Measurements from ENCODE around the gene DLGAP3.

DNA sequence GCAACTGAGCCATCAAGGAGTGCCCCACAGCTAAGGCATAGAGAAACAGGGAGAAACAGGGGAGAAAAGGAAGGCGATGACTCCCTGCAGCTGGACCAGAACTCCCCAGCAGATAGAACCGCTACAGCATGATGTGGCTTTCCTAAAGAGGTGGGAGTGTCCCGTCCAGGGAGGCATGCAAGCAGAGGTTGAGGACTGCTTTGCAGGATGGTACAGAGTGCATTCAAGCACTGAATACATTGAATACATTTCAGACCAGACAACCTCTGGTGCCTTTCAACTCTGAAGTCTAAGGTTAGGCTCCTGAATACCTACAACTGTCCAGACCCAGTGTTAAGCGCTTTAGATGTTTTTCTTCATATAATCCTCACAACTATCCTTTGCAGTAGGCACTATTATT, 13.3 kb downstream of the DLGAP3 start:
- TF ChIP-seq, protein P1, sequence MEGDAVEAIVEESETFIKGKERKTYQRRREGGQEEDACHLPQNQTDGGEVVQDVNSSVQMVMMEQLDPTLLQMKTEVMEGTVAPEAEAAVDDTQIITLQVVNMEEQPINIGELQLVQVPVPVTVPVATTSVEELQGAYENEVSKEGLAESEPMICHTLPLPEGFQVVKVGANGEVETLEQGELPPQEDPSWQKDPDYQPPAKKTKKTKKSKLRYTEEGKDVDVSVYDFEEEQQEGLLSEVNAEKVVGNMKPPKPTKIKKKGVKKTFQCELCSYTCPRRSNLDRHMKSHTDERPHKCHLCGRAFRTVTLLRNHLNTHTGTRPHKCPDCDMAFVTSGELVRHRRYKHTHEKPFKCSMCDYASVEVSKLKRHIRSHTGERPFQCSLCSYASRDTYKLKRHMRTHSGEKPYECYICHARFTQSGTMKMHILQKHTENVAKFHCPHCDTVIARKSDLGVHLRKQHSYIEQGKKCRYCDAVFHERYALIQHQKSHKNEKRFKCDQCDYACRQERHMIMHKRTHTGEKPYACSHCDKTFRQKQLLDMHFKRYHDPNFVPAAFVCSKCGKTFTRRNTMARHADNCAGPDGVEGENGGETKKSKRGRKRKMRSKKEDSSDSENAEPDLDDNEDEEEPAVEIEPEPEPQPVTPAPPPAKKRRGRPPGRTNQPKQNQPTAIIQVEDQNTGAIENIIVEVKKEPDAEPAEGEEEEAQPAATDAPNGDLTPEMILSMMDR (IDR thresholded peaks at IDR 0.05; ENCODE audit: extremely low read depth in 1 of 2, insufficient read depth in 1 of 2, low read depth in 1 of 2, low read length in 2 of 2): no peak
- TF ChIP-seq JUN (IDR thresholded peaks at IDR 0.05; ENCODE audit: borderline replicate concordance, insufficient read depth, insufficient read length, low read depth): no peak
- TF ChIP-seq EZH2 (IDR thresholded peaks at IDR 0.05; ENCODE audit: borderline replicate concordance, low read depth, low read length, severe bottlenecking): no peak
- TF ChIP-seq POLR2A (IDR thresholded peaks at IDR 0.05; ENCODE audit: low read depth, low read length): no peak
- TF ChIP-seq POLR2AphosphoS5 (IDR thresholded peaks at IDR 0.05; ENCODE audit: insufficient read depth, low read depth, low read length): no peak
